HUDEP-2 (cell line): ENCODE data around the gene STX18.

Experiments used
- DNase-seq, 76 experiments: peaks; one replicate each; lab custom pipeline; 2025; ENCODE audit not compliant: unreplicated experiment in 76 of 76; lab: John Stamatoyannopoulos, UW

Gene STX18

DNA sequence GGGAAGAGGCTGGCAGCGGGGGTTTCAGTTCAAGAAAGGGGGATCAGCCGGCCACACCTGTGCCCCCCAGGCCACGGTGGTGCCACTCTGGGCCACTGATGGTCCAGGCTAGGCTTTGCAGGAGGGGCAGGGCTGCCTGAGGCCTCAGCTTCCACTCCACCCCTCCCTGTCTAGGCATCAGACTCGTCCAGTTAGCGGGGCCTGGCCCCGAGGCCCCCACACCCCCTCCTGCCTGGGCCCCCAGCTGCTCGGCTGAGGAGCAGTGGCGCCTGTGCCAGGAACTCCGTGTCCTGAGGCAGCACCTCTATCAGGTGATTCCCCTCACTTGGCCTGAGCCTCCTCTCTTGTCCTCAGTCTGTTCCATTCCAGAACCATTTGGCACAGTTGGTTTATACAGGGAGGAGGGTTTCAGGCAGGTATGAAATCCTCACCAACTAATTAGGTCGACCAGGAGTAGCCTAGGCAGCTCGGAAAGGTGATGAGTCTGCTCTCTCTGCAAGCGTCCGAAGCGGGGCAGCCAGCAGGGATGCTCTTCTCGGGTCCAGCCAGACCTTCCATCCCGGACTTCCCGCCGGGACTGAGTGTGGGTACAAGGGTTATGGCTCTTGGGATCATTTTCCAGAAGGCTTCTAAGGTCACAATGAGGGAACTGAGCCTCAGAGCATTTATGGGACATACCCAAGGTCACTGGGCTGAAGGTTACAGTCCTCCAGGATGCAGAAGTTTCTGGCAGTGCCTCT, 152.8 kb downstream of the STX18 start:
- no peak for DNase-seq

GRCh38 chr4:4388311-4388790, 153.5 kb downstream of the STX18 start:
- DNase-seq, result no peak

DNA sequence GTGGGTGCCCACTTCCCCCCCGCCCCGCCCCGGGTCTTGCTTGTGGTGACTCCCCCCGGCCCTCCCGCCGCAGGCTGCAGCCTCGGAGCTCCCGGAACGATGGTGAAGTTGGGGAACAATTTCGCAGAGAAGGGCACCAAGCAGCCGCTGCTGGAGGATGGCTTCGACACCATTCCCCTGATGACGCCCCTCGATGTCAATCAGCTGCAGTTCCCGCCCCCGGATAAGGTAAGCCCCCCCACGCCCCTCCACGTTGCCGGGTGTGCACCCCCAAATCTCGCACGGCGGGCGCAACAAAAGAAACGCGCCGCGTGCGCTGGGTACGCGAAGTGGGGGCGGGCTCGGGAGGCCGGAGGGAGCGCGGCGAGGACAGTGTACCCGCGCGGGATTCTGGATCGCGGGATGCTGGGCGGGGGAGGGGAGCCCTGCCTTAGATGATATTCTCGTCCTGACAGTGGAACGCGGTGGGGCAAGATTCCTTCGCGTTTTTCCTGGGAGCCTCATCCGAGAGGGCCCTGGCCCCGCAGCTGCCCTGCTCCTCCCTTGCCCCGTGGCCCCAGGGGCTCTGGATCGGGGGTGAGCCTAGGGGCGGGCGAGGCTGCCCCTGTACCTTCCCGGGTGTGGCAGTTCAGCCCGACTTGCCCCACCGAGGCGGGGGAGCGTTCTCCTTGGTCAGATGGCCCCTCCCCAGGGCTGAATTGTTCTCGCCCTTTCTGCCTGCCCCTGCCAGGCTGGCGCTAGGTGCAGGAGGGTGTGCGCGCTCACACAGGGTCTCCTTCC, 154.1 kb downstream of the STX18 start:
- no peak for DNase-seq

- DNase-seq, result peak in 1 of 76 experiments; percentile 11
Observed at GRCh38 chr4:4386736-4387392, 155.0 kb downstream of the STX18 start, which contains the start of gene NSG1. Gene NSG1, plus strand, starts transcription at chr4:4387102. Its CDS starts 528 bp downstream, at chr4:4387630.

GRCh38 chr4:4386296-4386735, 155.5 kb downstream of the STX18 start:
- peak in 2 of 76 experiments; percentile 11 to 24 for DNase-seq

DNA sequence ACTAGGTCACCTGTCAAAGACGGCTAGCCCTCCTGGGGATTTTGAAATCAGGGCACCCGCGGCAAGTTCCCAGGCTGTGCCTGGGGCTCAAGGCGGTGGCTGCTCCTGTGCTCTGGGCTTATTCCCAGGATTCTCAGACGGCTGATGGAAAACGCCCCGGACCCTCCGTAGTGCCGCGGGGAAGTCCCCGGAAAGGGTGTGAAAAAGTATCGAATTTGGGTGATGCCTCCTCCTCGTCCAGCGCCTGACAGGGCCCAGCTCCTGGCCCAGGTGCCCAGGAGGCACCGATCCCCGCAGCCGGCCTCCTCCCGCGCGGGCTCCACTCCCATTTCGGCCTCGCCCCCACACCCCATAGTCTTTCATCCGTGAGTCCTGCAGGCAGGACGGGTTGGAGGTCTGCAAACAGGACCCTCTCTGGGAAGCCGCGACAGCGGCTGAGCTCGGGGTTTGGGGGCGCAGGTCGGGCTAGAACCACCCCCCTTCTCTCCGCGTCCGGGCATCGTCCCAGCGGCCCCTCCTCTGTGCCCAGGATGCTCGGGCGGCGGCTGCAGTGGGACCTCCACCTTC, 156.0 kb downstream of the STX18 start:
- DNase-seq, result no peak

- DNase-seq, result peak in 26 of 76 experiments; percentile 1 to 42 (median 12)
Observed at GRCh38 chr4:4384837-4385236, 157.0 kb downstream of the STX18 start.

GRCh38 chr4:4383085-4383484, 158.8 kb downstream of the STX18 start:
- no peak for DNase-seq

DNA sequence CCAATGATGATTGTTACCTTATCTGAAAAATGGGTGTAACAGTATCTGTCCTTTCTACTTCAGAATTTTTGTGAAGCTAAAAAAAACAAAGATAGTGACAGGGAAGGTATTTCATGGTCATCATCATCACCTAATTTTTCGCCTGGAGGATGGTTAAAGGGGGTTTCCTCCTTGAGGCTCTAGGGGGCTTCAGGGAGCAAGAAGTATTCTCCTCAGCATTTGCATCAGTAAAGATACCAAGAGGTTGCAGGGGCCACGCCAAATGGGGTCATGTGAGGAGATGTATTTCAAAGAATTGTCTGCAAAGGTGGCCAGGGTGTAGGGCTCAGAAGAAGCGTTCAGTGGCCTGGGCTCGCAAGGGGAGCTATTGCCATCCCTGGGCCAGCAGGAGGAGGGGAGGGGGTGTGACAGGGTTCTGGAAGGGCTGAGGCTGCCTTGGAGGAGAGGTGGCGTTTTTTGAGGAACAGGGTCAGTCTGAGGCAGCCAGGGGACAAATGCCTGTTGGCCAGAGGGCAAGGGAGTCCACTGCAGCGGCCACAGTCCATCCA, 162.2 kb downstream of the STX18 start:
- no peak for DNase-seq

GRCh38 chr4:4377732-4378460, 164.0 kb downstream of the STX18 start:
- no peak for DNase-seq

DNA sequence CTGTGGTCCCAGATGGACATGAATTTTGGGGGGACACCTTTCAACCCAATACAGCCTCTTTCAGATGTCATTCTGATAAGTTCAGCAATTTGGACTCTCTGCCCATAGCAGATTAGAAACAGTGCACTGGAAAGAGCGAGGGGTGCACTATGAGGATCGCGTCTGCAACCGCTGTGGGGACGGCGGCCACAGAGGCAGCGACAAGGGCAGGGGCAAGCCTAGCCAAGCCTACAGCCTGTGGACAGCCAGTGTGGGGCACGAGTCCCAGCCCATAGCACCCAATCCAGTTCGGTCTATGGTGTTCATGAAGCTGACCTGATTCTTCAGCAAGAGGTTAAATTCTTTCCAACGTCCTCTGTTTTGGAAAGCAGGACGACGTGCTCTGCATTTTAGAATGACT, 164.7 kb downstream of the STX18 start:
- DNase-seq, result no peak

DNA sequence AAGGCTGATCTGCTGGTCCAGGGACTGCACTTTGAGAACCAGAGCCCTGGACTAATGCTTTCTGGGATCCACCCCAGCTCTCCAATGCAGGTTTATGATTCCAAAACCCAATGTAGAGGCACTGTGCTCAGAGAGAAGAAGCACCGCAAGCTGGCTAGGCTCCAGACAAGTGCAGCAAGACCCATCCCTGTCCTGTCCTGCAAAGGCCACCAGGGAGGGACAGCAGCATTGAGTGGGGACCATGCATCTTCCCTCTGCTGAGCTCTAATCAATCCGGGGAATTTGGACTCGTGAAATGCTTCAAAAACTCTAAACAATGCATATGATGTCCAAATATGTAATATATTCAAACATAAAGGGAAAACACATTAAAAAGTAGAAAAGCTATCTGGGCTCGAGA, 165.8 kb downstream of the STX18 start:
- no peak for DNase-seq

GRCh38 chr4:4374388-4375098, 167.3 kb downstream of the STX18 start:
- no peak for DNase-seq
